ENCODE data around the gene TBC1D22A.

TBC1D22A gene

GRCh38 chr22:47030143-47030661 lies 267.8 kb downstream of the TBC1D22A start:
- no peak for DNase-seq (ENCODE audit: extremely low spot score)
- TF ChIP-seq CTCF (IDR thresholded peaks at IDR 0.05; ENCODE audit: control extremely low read depth, extremely low read depth, low read depth, missing control alignments): no peak
- POLR2A ChIA-PET: no interaction called here
- CTCF ChIA-PET: interaction anchor here (1.4 kb wide), 1 partner anchor 10 kb away, joined by 4 read pairs; no protein-coding TSS in a partner anchor

DNA sequence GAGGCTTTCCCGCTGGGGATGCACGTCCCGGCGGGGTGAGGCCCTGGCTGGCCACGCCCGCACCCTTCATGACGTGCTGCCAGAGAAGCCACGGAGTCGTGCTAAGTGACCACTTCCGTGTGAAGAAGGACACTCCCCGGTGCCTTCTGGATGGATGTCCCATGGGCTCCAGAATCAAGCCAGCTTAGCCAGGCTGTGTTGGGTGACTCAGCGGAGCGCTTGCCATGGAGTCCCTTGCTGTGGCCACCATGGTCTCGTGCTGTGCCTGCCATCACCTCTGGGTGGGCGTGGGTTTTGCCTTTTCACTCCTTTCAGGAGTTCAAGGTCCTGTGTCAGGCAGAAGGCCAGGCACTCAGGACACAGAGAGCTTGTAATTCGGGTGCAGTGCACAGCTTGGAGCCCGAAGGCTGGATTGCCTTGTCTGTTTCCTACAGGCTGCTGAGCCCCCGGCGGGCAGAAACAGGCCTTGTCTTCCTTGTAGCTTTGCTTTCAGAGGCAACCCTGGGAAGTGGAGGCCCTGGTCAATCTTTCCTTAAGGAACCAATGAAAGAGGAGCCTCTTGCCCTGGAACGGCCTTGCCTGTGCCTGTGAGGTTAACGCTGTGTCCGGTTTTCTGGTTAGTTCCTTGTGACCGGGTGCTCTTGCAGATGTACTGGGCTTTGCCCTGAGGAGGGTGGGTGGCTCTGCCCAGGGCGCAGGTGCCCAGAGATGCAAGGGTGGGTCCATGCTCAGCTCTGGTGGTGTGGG lies 268.6 kb downstream of the TBC1D22A start:
- ChIA-PET POLR2A (no interaction called here), CTCF (no interaction called here)
- no peak for DNase-seq (ENCODE audit: extremely low spot score)
- TF ChIP-seq CTCF (IDR thresholded peaks at IDR 0.05; ENCODE audit: control extremely low read depth, extremely low read depth, low read depth, missing control alignments): no peak

DNA sequence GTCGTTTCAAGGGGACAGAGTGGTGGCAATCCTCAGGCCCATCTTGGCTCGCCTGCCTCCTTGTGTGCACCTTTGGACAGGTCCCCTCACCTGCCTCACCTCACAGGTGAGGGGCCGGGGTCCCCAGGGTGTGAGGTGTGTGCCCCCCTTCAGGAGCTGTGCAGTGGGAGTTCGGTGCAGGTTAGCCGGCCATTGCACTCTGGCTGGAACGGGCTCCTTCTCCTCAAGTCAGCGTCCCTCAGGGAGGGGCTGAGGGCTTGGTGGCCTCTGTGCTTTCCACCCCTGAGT lies 269.1 kb downstream of the TBC1D22A start:
- ChIA-PET POLR2A (no interaction called here), CTCF (no interaction called here)
- no peak for DNase-seq (ENCODE audit: extremely low spot score)
- no peak for TF ChIP-seq CTCF (IDR thresholded peaks at IDR 0.05; ENCODE audit: control extremely low read depth, extremely low read depth, low read depth, missing control alignments)

GRCh38 chr22:47032091-47032943 lies 269.9 kb downstream of the TBC1D22A start:
- DNase-seq (ENCODE audit: extremely low spot score): no peak
- ChIA-PET POLR2A (no interaction called here), CTCF (no interaction called here)
- no peak for TF ChIP-seq CTCF (IDR thresholded peaks at IDR 0.05; ENCODE audit: control extremely low read depth, extremely low read depth, low read depth, missing control alignments)

DNA sequence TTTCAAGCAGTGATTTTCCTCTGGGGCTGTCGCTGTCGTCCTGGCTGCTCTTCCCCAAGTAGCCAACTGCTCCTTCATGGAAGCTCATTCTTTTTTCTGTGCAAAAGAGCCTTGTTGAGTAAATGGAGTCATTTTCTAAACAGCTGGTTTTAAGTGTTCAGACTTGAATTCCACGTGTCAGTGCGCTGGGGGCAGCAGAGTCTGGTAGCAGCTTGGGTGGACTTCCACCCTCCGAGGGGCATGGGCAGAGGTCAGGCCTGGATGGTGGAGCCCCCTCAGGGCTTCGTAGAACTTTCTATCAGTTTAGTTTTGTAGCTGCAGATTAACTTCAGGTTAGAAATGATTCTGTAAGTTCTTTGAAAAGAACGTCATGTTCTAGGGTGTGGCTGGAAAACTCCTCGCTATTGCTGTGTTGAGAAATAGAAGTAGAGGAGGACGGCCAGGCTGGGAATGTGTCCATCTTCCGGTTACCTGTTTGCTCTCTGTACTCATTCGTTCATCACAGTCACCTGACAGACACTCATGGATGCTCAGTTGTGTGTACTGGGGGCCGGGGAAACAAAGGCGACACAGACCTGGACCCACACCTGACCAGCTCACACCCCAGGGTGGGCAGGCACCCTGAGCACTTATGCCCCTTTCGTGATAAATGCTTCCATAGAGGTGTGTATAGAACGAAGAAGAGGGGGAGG lies 270.7 kb downstream of the TBC1D22A start:
- ChIA-PET POLR2A (no interaction called here), CTCF (no interaction called here)
- TF ChIP-seq CTCF (IDR thresholded peaks at IDR 0.05; ENCODE audit: control extremely low read depth, extremely low read depth, low read depth, missing control alignments): no peak
- no peak for DNase-seq (ENCODE audit: extremely low spot score)

GRCh38 chr22:47033648-47034000 lies 271.2 kb downstream of the TBC1D22A start:
- DNase-seq (ENCODE audit: extremely low spot score): no peak
- no peak for TF ChIP-seq CTCF (IDR thresholded peaks at IDR 0.05; ENCODE audit: control extremely low read depth, extremely low read depth, low read depth, missing control alignments)
- CTCF ChIA-PET: no interaction called here
- POLR2A ChIA-PET: no interaction called here
